Measurements from ENCODE around the gene SLIRP.

- TF ChIP-seq SP1 (IDR thresholded peaks at IDR 0.05) = no peak
- TF ChIP-seq ARNT (IDR thresholded peaks at IDR 0.05) = no peak
- no peak for TF ChIP-seq SUZ12 (IDR thresholded peaks at IDR 0.05)
- no peak for TF ChIP-seq TARDBP (IDR thresholded peaks at IDR 0.05)
- TF ChIP-seq ZNF384 (IDR thresholded peaks at IDR 0.05) = no peak
- no peak for TF ChIP-seq HDGF (IDR thresholded peaks at IDR 0.05; ENCODE audit: borderline replicate concordance)
- TF ChIP-seq FOXA1 (IDR thresholded peaks at IDR 0.05) = no peak
Observed at GRCh38 chr14:77752266-77752665, 44.4 kb downstream of the SLIRP start.
